ENCODE results near the gene EGFR.
A peak's percentile ranks its signal among the peaks of the same experiment; 100 is the strongest.

EGFR gene

DNA sequence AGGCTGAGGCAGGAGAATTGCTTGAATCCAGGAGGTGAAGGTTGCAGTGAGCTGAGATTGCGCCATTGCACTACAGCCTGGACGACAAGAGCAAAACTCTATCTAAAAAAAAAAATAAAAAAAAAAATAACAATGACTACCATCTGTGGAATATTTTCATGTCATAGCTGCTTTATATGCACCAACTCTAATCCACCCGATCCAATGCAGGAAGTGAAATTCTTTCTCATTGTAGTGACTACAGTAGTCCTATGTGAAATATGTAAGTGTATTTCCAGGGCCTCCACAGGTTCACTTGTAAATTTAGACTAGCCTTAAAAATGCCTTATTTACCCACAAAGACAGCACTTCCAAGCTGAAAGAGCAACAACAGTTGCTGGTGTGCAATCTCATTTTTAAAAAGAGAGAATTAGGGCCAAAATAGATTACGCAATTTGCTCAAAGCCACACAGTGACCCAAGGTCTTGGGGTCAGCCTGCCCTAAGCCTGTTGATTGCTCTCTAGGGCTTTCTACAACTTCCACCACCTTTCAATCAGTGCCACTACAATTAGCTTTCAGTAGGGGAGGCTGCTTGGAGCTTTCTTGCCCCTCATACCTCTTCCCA is 25.8 kb upstream of the EGFR start:
- TF ChIP-seq, protein P1, sequence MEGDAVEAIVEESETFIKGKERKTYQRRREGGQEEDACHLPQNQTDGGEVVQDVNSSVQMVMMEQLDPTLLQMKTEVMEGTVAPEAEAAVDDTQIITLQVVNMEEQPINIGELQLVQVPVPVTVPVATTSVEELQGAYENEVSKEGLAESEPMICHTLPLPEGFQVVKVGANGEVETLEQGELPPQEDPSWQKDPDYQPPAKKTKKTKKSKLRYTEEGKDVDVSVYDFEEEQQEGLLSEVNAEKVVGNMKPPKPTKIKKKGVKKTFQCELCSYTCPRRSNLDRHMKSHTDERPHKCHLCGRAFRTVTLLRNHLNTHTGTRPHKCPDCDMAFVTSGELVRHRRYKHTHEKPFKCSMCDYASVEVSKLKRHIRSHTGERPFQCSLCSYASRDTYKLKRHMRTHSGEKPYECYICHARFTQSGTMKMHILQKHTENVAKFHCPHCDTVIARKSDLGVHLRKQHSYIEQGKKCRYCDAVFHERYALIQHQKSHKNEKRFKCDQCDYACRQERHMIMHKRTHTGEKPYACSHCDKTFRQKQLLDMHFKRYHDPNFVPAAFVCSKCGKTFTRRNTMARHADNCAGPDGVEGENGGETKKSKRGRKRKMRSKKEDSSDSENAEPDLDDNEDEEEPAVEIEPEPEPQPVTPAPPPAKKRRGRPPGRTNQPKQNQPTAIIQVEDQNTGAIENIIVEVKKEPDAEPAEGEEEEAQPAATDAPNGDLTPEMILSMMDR (IDR thresholded peaks at IDR 0.05; ENCODE audit: extremely low read depth, insufficient read depth, missing control alignments): no peak
- DNase-seq (ENCODE audit: low spot score): no peak
- in situ Hi-C loops (cut with MboI; ENCODE audit: low pct_unique_long_range_greater_than_20kb, low sequenced_read_pairs, unreplicated experiment): no loop called here

DNA sequence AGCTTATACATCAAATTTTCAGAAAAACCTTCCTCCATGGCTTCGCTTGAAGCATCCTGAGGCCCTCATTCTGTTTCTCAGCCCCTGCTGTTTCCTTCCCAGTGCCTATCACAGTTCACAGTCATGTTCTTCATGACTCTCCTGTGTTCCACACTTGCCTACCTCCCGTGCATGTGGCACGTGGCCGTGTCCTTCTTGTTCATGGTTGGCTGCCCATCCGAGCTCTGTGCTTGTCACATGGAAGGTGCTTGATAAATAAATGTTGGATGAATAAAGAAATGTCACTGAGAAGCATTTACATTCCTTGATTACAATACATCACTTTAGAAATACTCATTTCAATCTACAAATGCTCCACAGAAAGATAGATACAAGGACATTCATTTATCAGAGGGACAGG is 23.7 kb upstream of the EGFR start:
- DNase-seq (ENCODE audit: low spot score): no peak
- TF ChIP-seq, protein P1 (IDR thresholded peaks at IDR 0.05; ENCODE audit: extremely low read depth, insufficient read depth, missing control alignments): no peak
- in situ Hi-C loops (cut with MboI; ENCODE audit: low pct_unique_long_range_greater_than_20kb, low sequenced_read_pairs, unreplicated experiment): no loop called here

DNA sequence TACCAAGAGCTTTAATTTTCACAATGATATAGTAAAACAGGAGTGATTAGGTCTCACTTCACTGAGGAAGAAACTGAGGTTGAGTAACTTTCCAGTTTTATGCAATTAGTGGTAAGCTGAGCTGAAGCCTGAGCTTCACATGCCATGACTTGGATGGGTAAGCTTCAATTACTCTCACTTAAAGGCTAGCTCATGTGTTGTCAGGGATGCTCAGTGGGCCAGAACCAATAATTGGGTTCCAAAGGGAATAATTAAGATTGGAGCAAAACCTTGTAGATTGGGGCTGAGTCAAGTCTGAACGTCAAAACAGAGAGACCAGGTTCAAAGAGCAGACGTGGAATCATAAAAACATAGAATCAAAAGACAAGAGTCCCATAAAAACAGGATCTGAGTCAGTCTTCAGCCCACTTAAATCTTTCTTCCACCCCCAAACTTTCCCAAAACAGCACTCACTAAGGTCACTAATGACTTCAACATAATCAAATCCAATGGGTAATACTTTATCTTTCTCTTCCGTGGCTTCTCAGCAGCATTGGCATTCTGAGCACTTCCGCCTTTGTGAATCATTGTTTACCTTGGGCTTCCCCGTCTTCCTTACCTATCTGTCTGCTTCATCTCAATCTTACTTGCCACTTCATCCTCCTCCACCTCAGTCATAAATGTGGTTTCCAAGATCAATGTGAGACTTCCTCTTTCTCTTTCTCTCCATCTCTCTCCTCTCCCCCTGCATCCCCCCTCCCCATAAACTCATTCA is 23.0 kb upstream of the EGFR start:
- in situ Hi-C loops (cut with MboI; ENCODE audit: low pct_unique_long_range_greater_than_20kb, low sequenced_read_pairs, unreplicated experiment): no loop called here
- DNase-seq (ENCODE audit: low spot score): peak; percentile 38
- TF ChIP-seq, protein P1 (IDR thresholded peaks at IDR 0.05; ENCODE audit: extremely low read depth, insufficient read depth, missing control alignments): no peak

GRCh38 chr7:54996391-54996790 is 22.4 kb upstream of the EGFR start:
- DNase-seq (ENCODE audit: low spot score): no peak
- in situ Hi-C loops (cut with MboI; ENCODE audit: low pct_unique_long_range_greater_than_20kb, low sequenced_read_pairs, unreplicated experiment): no loop called here
- TF ChIP-seq, protein P1 (IDR thresholded peaks at IDR 0.05; ENCODE audit: extremely low read depth, insufficient read depth, missing control alignments): no peak

- TF ChIP-seq, protein P1 (IDR thresholded peaks at IDR 0.05; ENCODE audit: extremely low read depth, insufficient read depth, missing control alignments): no peak
- no peak for DNase-seq (ENCODE audit: low spot score)
- in situ Hi-C loops (cut with MboI; ENCODE audit: low pct_unique_long_range_greater_than_20kb, low sequenced_read_pairs, unreplicated experiment): no loop called here
Observed at GRCh38 chr7:55004579-55004978, 14.2 kb upstream of the EGFR start.

- TF ChIP-seq, protein P1 (IDR thresholded peaks at IDR 0.05; ENCODE audit: extremely low read depth, insufficient read depth, missing control alignments): no peak
- DNase-seq (ENCODE audit: low spot score): no peak
- in situ Hi-C loops (cut with MboI; ENCODE audit: low pct_unique_long_range_greater_than_20kb, low sequenced_read_pairs, unreplicated experiment): no loop called here
Observed at GRCh38 chr7:55005241-55005851, 13.5 kb upstream of the EGFR start.
